Measurements from ENCODE around the gene STAT6. TPM values are rescaled to one million over a fixed set of nuclear protein-coding genes. Genes with fewer than 3 reads are reported as not detected.

Gene STAT6, protein sequence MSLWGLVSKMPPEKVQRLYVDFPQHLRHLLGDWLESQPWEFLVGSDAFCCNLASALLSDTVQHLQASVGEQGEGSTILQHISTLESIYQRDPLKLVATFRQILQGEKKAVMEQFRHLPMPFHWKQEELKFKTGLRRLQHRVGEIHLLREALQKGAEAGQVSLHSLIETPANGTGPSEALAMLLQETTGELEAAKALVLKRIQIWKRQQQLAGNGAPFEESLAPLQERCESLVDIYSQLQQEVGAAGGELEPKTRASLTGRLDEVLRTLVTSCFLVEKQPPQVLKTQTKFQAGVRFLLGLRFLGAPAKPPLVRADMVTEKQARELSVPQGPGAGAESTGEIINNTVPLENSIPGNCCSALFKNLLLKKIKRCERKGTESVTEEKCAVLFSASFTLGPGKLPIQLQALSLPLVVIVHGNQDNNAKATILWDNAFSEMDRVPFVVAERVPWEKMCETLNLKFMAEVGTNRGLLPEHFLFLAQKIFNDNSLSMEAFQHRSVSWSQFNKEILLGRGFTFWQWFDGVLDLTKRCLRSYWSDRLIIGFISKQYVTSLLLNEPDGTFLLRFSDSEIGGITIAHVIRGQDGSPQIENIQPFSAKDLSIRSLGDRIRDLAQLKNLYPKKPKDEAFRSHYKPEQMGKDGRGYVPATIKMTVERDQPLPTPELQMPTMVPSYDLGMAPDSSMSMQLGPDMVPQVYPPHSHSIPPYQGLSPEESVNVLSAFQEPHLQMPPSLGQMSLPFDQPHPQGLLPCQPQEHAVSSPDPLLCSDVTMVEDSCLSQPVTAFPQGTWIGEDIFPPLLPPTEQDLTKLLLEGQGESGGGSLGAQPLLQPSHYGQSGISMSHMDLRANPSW
- total RNA-seq = 100 to 1,000 TPM; 251 to 263 TPM

- ATAC-seq (ENCODE audit: low read depth) (peak; percentile 74), DNase-seq (peak; percentile 78)
- H3K36me3 Mint-ChIP-seq = peaks cover 16% of the 10 kb centered on the region
- POLR2A ChIA-PET = interaction anchor here (0.6 to 5.2 kb wide), 36 partner anchors 10 to 817 kb away, joined by 3 to 166 read pairs (median 4); partner anchors contain the start of genes HSD17B6, LRP1, NAB2 and NACA
- peak within 1 kb of the TSS; percentile 97 for H3K27ac Mint-ChIP-seq
- no peaks in the 10 kb centered on the region for H3K27me3 Mint-ChIP-seq
- H3K4me1 Mint-ChIP-seq = peaks cover 37% of the 10 kb centered on the region
- no peaks in the 10 kb centered on the region for H3K9me3 Mint-ChIP-seq
- peak within 1 kb of the TSS; percentile 94 for H3K4me3 Mint-ChIP-seq
These were observed at the start of gene STAT6 for GRCh38 chr12:57111031-57111734. TSS of gene STAT6 (minus strand) at chr12:57111362. CDS start at chr12:57108278, 3,084 bp downstream.

- H3K27me3 Mint-ChIP-seq = peaks cover 5% of the 10 kb centered on the region
- no peaks in the 10 kb centered on the region for H3K36me3 Mint-ChIP-seq
- POLR2A ChIA-PET = no interaction called here
- no peaks in the 10 kb centered on the region for H3K9me3 Mint-ChIP-seq
- ATAC-seq (ENCODE audit: low read depth) (no peak), DNase-seq (no peak)
- H3K4me1 Mint-ChIP-seq = peaks cover 8% of the 10 kb centered on the region
- no peak overlapping the region for H3K27ac Mint-ChIP-seq
- H3K4me3 Mint-ChIP-seq = no peak overlapping the region
These were observed 49.6 kb upstream of the STAT6 start for GRCh38 chr12:57160741-57161140.

DNA sequence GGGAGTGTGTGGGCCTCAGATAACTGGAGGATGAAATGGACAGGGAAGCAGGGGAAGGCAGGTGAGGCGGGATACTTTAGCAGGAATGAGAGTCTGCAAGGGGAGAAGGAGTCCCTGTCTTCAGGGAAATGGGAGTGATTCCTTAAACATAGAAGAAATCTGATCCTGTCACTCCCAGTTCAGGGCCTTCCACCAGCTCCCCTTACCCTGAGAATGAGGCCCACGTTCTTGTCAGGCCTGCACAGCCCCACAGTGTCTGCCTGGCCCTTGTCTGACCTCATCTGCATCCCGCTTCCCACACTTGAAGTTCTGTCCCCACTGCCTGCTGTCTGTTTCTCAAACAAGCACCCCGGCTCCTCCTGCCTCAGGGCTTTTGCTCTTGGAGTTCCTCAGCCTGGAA is 48.9 kb upstream of the STAT6 start:
- ATAC-seq (ENCODE audit: low read depth) = no peak
- Mint-ChIP-seq H3K4me1 (peaks cover 8% of the 10 kb centered on the region), H3K27me3 (peaks cover 5% of the 10 kb centered on the region)

DNA sequence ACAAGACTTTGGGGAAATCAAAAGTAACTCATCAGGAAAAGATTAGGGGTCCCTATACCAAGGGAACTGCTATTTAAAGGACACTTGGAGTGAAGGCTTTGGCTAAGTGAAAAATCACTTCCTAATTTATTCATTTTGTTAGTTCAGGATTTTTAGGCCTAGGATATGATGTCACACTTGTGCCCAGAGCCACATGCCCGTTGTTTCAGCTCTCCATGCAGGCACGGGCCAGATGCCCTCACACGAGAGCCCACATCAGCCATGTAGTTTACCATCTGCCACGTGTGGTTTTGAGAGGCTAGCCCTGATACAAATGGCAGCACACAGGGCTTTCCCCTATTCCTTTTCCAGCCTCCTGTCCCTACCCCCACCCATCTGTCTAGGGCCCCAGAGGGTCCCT is 48.1 kb upstream of the STAT6 start:
- H3K36me3 Mint-ChIP-seq = no peaks in the 10 kb centered on the region
- H3K27me3 Mint-ChIP-seq = peaks cover 5% of the 10 kb centered on the region
- ATAC-seq (ENCODE audit: low read depth) (no peak), DNase-seq (no peak)
- POLR2A ChIA-PET = no interaction called here
- H3K27ac Mint-ChIP-seq = no peak overlapping the region
- no peak overlapping the region for H3K4me3 Mint-ChIP-seq
- no peaks in the 10 kb centered on the region for H3K9me3 Mint-ChIP-seq
- peaks cover 8% of the 10 kb centered on the region for H3K4me1 Mint-ChIP-seq

More for the DNA sequence above, 48.9 kb upstream of the STAT6 start:
- Mint-ChIP-seq H3K4me3 (no peak overlapping the region), H3K9me3 (no peaks in the 10 kb centered on the region), H3K36me3 (no peaks in the 10 kb centered on the region), H3K27ac (no peak overlapping the region)
- POLR2A ChIA-PET = no interaction called here
- no peak for DNase-seq

DNA sequence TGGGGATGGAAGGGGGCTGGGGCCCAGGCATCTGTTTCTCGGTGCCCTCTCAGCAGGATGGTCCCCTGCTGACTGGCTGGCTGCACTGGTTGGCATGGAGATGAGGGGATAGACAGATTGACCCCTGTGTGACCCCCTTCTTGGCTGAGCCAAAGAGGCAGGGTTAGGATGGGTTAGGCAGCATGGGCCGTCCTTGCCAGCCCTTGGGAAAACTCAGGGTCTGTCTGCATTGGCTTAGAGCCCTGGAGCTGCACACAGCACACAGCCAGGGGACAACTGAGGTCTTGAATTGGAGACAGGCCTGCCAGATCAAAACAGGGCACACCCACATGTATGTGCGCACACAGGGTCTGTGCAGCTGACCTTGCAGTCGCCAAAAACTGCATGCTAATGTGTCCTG is 47.5 kb upstream of the STAT6 start:
- DNase-seq (no peak), ATAC-seq (ENCODE audit: low read depth) (no peak)
- H3K4me1 Mint-ChIP-seq = peaks cover 8% of the 10 kb centered on the region
- H3K9me3 Mint-ChIP-seq = no peaks in the 10 kb centered on the region
- H3K4me3 Mint-ChIP-seq = no peak overlapping the region
- POLR2A ChIA-PET = no interaction called here
- H3K27me3 Mint-ChIP-seq = peaks cover 5% of the 10 kb centered on the region
- H3K36me3 Mint-ChIP-seq = no peaks in the 10 kb centered on the region
- no peak overlapping the region for H3K27ac Mint-ChIP-seq

GRCh38 chr12:57158186-57158585 is 47.0 kb upstream of the STAT6 start:
- H3K4me3 Mint-ChIP-seq = no peak overlapping the region
- POLR2A ChIA-PET = no interaction called here
- ATAC-seq (ENCODE audit: low read depth) (no peak), DNase-seq (no peak)
- H3K4me1 Mint-ChIP-seq = peaks cover 8% of the 10 kb centered on the region
- no peaks in the 10 kb centered on the region for H3K36me3 Mint-ChIP-seq
- H3K9me3 Mint-ChIP-seq = no peaks in the 10 kb centered on the region
- peaks cover 5% of the 10 kb centered on the region for H3K27me3 Mint-ChIP-seq
- H3K27ac Mint-ChIP-seq = no peak overlapping the region

DNA sequence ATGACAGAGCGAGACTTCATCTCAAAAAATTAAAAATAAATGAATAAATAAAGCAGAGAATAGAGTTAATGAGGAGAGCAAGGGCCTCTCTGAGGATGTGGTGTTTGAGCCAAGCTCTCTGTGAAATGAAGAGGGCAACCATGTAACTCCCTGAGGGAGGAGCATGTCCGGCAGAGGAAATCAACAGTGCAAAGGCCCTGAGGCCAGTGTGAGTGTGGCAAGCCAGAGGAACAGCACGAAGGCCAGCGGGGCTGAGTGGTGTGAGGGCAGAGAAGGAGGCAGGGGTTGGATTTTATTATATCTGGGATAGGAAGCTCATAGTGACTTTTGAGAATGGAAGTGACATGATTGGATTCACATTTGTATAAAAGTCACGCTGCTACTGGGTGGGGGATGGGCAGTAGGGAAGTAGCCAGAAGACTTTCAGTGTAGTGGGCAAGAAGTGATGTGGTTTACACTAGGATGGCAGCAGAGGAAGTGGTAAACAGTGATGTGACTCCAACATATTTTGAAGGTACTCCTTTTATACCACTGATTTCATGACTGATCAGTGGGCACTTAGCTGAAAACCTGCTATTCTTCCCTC is 46.5 kb upstream of the STAT6 start:
- H3K4me1 Mint-ChIP-seq = peaks cover 8% of the 10 kb centered on the region
- H3K4me3 Mint-ChIP-seq = peak overlapping the region; percentile 62
- POLR2A ChIA-PET = no interaction called here
- ATAC-seq (ENCODE audit: low read depth) (peak; percentile 21), DNase-seq (no peak)
- H3K27ac Mint-ChIP-seq = no peak overlapping the region
- no peaks in the 10 kb centered on the region for H3K36me3 Mint-ChIP-seq
- H3K9me3 Mint-ChIP-seq = no peaks in the 10 kb centered on the region
- H3K27me3 Mint-ChIP-seq = peaks cover 3% of the 10 kb centered on the region

DNA sequence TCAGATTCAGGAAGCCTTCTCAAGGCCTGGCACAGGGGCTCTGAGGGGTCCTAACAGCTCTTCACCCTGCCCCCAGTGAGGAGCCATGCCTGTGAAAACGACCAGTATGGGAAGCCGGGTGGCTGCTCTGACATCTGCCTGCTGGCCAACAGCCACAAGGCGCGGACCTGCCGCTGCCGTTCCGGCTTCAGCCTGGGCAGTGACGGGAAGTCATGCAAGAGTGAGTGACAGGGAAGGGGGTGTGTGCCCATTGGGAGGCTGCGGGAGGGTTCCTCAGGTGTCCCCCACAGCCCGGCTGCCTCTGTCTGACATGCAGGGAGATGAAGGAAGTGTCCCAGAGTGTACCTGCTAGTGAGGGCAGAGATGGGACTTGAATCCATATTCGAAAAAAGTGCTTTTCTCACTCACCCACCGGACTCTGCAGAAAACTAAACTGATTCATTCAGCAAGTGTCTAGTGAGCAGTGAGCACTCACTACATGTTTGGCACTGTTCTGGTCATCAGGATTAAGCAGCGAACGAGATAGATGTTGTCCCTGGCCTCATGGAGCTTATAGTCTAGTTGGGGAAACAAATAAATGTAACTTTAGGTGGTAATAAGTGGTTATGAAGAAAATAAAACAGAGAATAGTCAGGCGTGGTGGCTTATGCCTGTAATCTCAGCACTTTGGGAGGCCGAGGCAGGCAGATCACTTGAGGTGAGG is 45.7 kb upstream of the STAT6 start:
- Mint-ChIP-seq H3K27me3 (peaks cover 1% of the 10 kb centered on the region), H3K27ac (no peak overlapping the region), H3K9me3 (no peaks in the 10 kb centered on the region), H3K4me3 (no peak overlapping the region), H3K36me3 (no peaks in the 10 kb centered on the region), H3K4me1 (peaks cover 8% of the 10 kb centered on the region)
- POLR2A ChIA-PET = interaction anchor here (0.6 kb wide), 1 partner anchor 21 kb away, joined by 5 read pairs; no protein-coding TSS in a partner anchor
- ATAC-seq (ENCODE audit: low read depth) (no peak), DNase-seq (no peak)

GRCh38 chr12:57154804-57155434 is 43.8 kb upstream of the STAT6 start:
- POLR2A ChIA-PET = no interaction called here

DNA sequence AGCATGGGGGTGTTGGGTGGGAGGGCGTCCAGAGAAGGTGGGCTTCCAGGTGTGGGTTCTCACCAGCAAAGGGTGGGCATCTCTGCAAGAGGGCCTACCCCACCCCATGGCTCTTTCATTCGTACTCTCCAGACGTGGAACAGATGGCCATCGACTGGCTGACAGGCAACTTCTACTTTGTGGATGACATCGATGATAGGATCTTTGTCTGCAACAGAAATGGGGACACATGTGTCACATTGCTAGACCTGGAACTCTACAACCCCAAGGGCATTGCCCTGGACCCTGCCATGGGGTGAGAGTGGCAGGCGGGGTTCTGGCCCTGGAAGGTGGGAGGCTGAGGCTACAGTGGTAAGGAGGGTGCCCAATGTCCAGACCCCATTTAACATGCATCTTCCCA is 42.9 kb upstream of the STAT6 start:
- ATAC-seq (ENCODE audit: low read depth) (no peak), DNase-seq (no peak)
- H3K27me3 Mint-ChIP-seq = no peaks in the 10 kb centered on the region
- no peaks in the 10 kb centered on the region for H3K36me3 Mint-ChIP-seq
- POLR2A ChIA-PET = no interaction called here
- H3K4me1 Mint-ChIP-seq = peaks cover 8% of the 10 kb centered on the region
- no peaks in the 10 kb centered on the region for H3K9me3 Mint-ChIP-seq
- no peak overlapping the region for H3K4me3 Mint-ChIP-seq
- H3K27ac Mint-ChIP-seq = no peak overlapping the region

More at GRCh38 chr12:57154804-57155434, 43.8 kb upstream of the STAT6 start:
- Mint-ChIP-seq H3K4me1 (peaks cover 8% of the 10 kb centered on the region), H3K36me3 (no peaks in the 10 kb centered on the region), H3K4me3 (no peak overlapping the region), H3K27ac (no peak overlapping the region), H3K9me3 (no peaks in the 10 kb centered on the region), H3K27me3 (peaks cover 1% of the 10 kb centered on the region)
- ATAC-seq (ENCODE audit: low read depth) = no peak
- no peak for DNase-seq

GRCh38 chr12:57153415-57153997 is 42.3 kb upstream of the STAT6 start:
- H3K27ac Mint-ChIP-seq = no peak overlapping the region
- no peaks in the 10 kb centered on the region for H3K36me3 Mint-ChIP-seq
- ATAC-seq (ENCODE audit: low read depth) (no peak), DNase-seq (no peak)
- no peaks in the 10 kb centered on the region for H3K9me3 Mint-ChIP-seq
- no peak overlapping the region for H3K4me3 Mint-ChIP-seq
- peaks cover 8% of the 10 kb centered on the region for H3K4me1 Mint-ChIP-seq
- no peaks in the 10 kb centered on the region for H3K27me3 Mint-ChIP-seq
- POLR2A ChIA-PET = no interaction called here

DNA sequence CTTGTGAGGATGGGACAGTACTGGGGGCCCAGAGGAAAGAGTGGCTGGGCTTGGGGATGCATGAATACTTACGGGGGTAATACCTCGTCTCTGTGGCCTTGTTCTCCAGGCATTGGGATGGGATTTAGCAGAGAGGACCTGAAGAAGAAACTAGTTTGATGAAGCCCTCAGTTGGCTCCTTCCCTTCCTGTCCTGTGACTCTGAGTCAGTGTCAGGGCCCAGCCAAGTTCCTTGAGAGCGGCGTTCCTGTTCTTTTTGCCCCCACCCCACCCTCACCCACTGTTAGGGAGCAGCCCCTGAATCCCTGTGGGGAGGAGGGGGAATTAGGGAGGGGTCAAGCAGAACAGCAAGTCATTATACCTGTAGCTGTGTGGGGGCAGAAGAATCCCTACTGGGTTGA is 41.5 kb upstream of the STAT6 start:
- DNase-seq = no peak
- H3K4me1 Mint-ChIP-seq = peaks cover 3% of the 10 kb centered on the region
- no peak for ATAC-seq (ENCODE audit: low read depth)
- POLR2A ChIA-PET = no interaction called here
- H3K4me3 Mint-ChIP-seq = no peak overlapping the region
- H3K36me3 Mint-ChIP-seq = no peaks in the 10 kb centered on the region
- no peaks in the 10 kb centered on the region for H3K9me3 Mint-ChIP-seq
- H3K27me3 Mint-ChIP-seq = no peaks in the 10 kb centered on the region
- H3K27ac Mint-ChIP-seq = no peak overlapping the region

Data from activated naive CD8-positive, alpha-beta T cell treated with anti-CD3 and anti-CD28 coated beads, Interleukin-2, amount 10 ng/mL, durations not matched to agents 7 days and 5 days (primary cell).